ENCODE data around the gene LHPP. TPM values are rescaled to one million over a fixed set of nuclear protein-coding genes. Genes with fewer than 3 reads are reported as not detected.

The LHPP gene
- total and polyA plus RNA-seq, 10 of the 15 experiments (the other 5 are each of a cell fraction or from before 2014, with no cell fraction given), result 0.79 to 9.8 (median 6.7) TPM

DNA sequence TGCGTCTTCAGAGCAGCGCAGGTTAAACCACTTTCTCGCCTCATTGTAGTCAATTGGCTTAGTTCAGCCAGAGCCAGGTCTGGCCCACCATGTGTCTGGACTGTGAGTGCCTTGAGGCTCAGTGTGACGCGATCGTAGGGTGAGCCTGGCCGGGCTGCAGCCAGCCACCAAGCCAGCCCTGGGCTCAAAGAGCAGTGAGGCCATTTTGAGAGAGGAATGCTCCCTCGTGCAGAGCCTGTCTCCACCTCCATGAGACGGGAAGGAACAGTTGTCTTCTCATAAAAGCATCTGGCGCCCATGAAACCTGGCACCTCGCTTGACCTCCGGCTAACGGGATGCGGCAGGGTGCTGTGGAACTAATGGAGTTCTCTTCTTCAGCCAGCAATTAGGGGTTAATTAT is 34.5 kb downstream of the LHPP start (continued):
- TF ChIP-seq ASH2L (IDR thresholded peaks at IDR 0.05; ENCODE audit: borderline replicate concordance, low read depth), result no peak
- TF ChIP-seq, protein P1, sequence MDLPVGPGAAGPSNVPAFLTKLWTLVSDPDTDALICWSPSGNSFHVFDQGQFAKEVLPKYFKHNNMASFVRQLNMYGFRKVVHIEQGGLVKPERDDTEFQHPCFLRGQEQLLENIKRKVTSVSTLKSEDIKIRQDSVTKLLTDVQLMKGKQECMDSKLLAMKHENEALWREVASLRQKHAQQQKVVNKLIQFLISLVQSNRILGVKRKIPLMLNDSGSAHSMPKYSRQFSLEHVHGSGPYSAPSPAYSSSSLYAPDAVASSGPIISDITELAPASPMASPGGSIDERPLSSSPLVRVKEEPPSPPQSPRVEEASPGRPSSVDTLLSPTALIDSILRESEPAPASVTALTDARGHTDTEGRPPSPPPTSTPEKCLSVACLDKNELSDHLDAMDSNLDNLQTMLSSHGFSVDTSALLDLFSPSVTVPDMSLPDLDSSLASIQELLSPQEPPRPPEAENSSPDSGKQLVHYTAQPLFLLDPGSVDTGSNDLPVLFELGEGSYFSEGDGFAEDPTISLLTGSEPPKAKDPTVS (IDR thresholded peaks at IDR 0.05; ENCODE audit: low read depth, low read length), result no peak
- TF ChIP-seq, protein P2, sequence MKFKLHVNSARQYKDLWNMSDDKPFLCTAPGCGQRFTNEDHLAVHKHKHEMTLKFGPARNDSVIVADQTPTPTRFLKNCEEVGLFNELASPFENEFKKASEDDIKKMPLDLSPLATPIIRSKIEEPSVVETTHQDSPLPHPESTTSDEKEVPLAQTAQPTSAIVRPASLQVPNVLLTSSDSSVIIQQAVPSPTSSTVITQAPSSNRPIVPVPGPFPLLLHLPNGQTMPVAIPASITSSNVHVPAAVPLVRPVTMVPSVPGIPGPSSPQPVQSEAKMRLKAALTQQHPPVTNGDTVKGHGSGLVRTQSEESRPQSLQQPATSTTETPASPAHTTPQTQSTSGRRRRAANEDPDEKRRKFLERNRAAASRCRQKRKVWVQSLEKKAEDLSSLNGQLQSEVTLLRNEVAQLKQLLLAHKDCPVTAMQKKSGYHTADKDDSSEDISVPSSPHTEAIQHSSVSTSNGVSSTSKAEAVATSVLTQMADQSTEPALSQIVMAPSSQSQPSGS (IDR thresholded peaks at IDR 0.05; ENCODE audit: low read length), result no peak
- TF ChIP-seq BMI1 (IDR thresholded peaks at IDR 0.05; ENCODE audit: borderline replicate concordance), result no peak
- no peak for TF ChIP-seq TCF12 (IDR thresholded peaks at IDR 0.05; ENCODE audit: low read depth, low read length)
- no peak for TF ChIP-seq NR2C1 (IDR thresholded peaks at IDR 0.05)
- no peak for TF ChIP-seq RAD21 (IDR thresholded peaks at IDR 0.05; ENCODE audit: insufficient read depth, low read depth, low read length)
- TF ChIP-seq, protein P3, sequence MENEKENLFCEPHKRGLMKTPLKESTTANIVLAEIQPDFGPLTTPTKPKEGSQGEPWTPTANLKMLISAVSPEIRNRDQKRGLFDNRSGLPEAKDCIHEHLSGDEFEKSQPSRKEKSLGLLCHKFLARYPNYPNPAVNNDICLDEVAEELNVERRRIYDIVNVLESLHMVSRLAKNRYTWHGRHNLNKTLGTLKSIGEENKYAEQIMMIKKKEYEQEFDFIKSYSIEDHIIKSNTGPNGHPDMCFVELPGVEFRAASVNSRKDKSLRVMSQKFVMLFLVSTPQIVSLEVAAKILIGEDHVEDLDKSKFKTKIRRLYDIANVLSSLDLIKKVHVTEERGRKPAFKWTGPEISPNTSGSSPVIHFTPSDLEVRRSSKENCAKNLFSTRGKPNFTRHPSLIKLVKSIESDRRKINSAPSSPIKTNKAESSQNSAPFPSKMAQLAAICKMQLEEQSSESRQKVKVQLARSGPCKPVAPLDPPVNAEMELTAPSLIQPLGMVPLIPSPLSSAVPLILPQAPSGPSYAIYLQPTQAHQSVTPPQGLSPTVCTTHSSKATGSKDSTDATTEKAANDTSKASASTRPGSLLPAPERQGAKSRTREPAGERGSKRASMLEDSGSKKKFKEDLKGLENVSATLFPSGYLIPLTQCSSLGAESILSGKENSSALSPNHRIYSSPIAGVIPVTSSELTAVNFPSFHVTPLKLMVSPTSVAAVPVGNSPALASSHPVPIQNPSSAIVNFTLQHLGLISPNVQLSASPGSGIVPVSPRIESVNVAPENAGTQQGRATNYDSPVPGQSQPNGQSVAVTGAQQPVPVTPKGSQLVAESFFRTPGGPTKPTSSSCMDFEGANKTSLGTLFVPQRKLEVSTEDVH (IDR thresholded peaks at IDR 0.05; ENCODE audit: low read depth, partially characterized antibody), result no peak
- no peak for TF ChIP-seq POU2F2 (IDR thresholded peaks at IDR 0.05; ENCODE audit: borderline replicate concordance, low read depth, low read length)
- no peak for TF ChIP-seq ZNF24 (IDR thresholded peaks at IDR 0.05)
